HCT116 (cell line): ENCODE results near the gene APP. TPM values are rescaled to one million over a fixed set of nuclear protein-coding genes. Genes with fewer than 3 reads are reported as not detected.

Experiments
- ATAC-seq: fragments of 200-7000 bp; cut with Tn5 transposase; 2 replicates; pipeline ENCODE4 v1.9.1; 2020; ENCODE audit warnings: mild to moderate bottlenecking, moderate library complexity
- BruUV-seq: library from RNA; stranded (reverse); fragments of 400-500 nt; replicated peaks from 2 replicates; lab custom pipeline; 2021; lab: Mats Ljungman, UMichigan
- CTCF ChIA-PET: fragments of 300-600 bp; sonication (Branson Sonifier 250); formaldehyde crosslinking; loops from one replicate; lab custom pipeline; 2021; ENCODE audit warnings: antibody characterized with exemption; lab: Charles Lee
- POLR2A ChIA-PET: fragments of 300-600, 350-600 bp; sonication (Branson Sonifier 250); formaldehyde crosslinking; loops from one replicate; lab custom pipeline; 2021; ENCODE audit warnings: antibody characterized with exemption; lab: Charles Lee
- RAD21 ChIA-PET, 2 experiments: fragments of 300-600 bp; sonication (Branson Sonifier 250); formaldehyde crosslinking; loops; one replicate each; lab custom pipeline; 2023; ENCODE audit warnings: low total read pairs in 2 of 2; ENCODE audit not compliant: uncharacterized antibody in 2 of 2, unreplicated experiment in 2 of 2, low non-redundant PET in 1 of 2; lab: Charles Lee
- DNase-seq: peaks from one replicate; pipeline ENCODE4 v3.0.0-alpha.2; 2010; ENCODE audit warnings: low read depth, low spot score
- H2AFZ ChIP-seq: fragments of 200-600 bp; shearing (Covaris generic), sonication (generic); 2 replicates; pipeline ENCODE4 v1.6.1; 2017; ENCODE audit warnings: low read depth, mixed run types, mixed read lengths, antibody characterized with exemption, low read length; ENCODE audit not compliant: poor library complexity, severe bottlenecking
- H3K27ac ChIP-seq: 2 replicates; pipeline ENCODE4 v1.5.1; 2012; ENCODE audit warnings: low read depth, low read length
- H3K27me3 ChIP-seq: fragments of 200-600 bp; sonication (generic); 2 replicates; pipeline ENCODE4 v1.6.1; 2016; ENCODE audit warnings: mixed run types, low read length, mixed read lengths; ENCODE audit not compliant: insufficient read depth
- H3K36me3 ChIP-seq, 2 experiments: fragments of 200-500 bp in 1 of 2; fragments of 200-600 bp in 1 of 2; sonication (Bioruptor generic) in 1 of 2; sonication (generic) in 1 of 2; 2 replicates each; pipeline versions ENCODE4 v1.5.1 to v1.6.1; 2014 to 2016; ENCODE audit warnings: low read length in 2 of 2, inconsistent platforms in 1 of 2, mixed read lengths in 1 of 2, mixed run types in 1 of 2; ENCODE audit not compliant: insufficient read depth in 2 of 2, control insufficient read depth in 1 of 2
- H3K4me1 ChIP-seq, 2 experiments: fragments of 200-600 bp in 1 of 2; sonication (generic) in 1 of 2; 2 replicates each; pipeline versions ENCODE4 v1.5.1 to v1.6.1; 2012 to 2017; ENCODE audit warnings: low read length in 2 of 2, inconsistent platforms in 1 of 2, mild to moderate bottlenecking in 1 of 2, mixed read lengths in 1 of 2, mixed run types in 1 of 2, moderate library complexity in 1 of 2; ENCODE audit not compliant: insufficient read depth in 2 of 2, control insufficient read depth in 1 of 2
- H3K4me2 ChIP-seq: fragments of 200-600 bp; sonication (generic); 2 replicates; pipeline ENCODE4 v1.6.1; 2017; ENCODE audit warnings: mixed run types, low read length, mixed read lengths
- H3K4me3 ChIP-seq, 2 experiments: fragments of 200-600 bp in 1 of 2; sonication (generic) in 1 of 2; replicated peaks in 1 of 2; 2 replicates each; pipeline ENCODE4 v1.5.1; 2011 to 2016; ENCODE audit warnings: low read length in 2 of 2, control low read depth in 1 of 2, low read depth in 1 of 2, mild to moderate bottlenecking in 1 of 2, mixed read lengths in 1 of 2, mixed run types in 1 of 2
- H3K79me2 ChIP-seq: fragments of 200-600 bp; sonication (generic); 2 replicates; pipeline ENCODE4 v1.6.1; 2017; ENCODE audit warnings: mild to moderate bottlenecking, mixed run types, low read length, moderate library complexity, mixed read lengths; ENCODE audit not compliant: insufficient read depth
- H3K9ac ChIP-seq: fragments of 200-600 bp; sonication (generic); 2 replicates; pipeline ENCODE4 v1.6.1; 2016; ENCODE audit warnings: low read length, mixed read lengths
- H3K9me2 ChIP-seq: fragments of 200-600 bp; sonication (generic), shearing (Covaris generic); 2 replicates; pipeline ENCODE4 v1.6.1; 2017; ENCODE audit warnings: mixed run types, mild to moderate bottlenecking, moderate library complexity; ENCODE audit not compliant: insufficient read depth
- H3K9me3 ChIP-seq, 2 experiments: fragments of 200-500 bp in 1 of 2; fragments of 200-600 bp in 1 of 2; sonication (Bioruptor generic) in 1 of 2; sonication (generic) in 1 of 2; 2 replicates each; pipeline ENCODE4 v1.6.1; 2014 to 2017; ENCODE audit warnings: low read length in 2 of 2, mixed read lengths in 2 of 2, inconsistent platforms in 1 of 2, low read depth in 1 of 2, mild to moderate bottlenecking in 1 of 2, mixed run types in 1 of 2, moderate library complexity in 1 of 2; ENCODE audit not compliant: control insufficient read depth in 1 of 2, insufficient read depth in 1 of 2
- H4K20me1 ChIP-seq: fragments of 200-600 bp; sonication (generic), shearing (Covaris generic); 2 replicates; pipeline ENCODE4 v1.6.1; 2017; ENCODE audit warnings: mixed run types, mild to moderate bottlenecking, moderate library complexity; ENCODE audit not compliant: insufficient read depth
- CBX3 ChIP-seq: IDR thresholded peaks from 2 replicates; pipeline ENCODE4 v1.6.1; 2012; ENCODE audit warnings: low read depth
- CEBPB ChIP-seq: IDR thresholded peaks from 2 replicates; pipeline ENCODE4 v1.6.1; 2012; ENCODE audit warnings: low read depth
- EGR1 ChIP-seq: IDR thresholded peaks from 2 replicates; pipeline ENCODE4 v1.6.1; 2012; ENCODE audit warnings: low read depth
- ELF1 ChIP-seq: IDR thresholded peaks from 2 replicates; pipeline ENCODE4 v1.6.1; 2012; ENCODE audit warnings: low read depth, borderline replicate concordance
- EZH2 ChIP-seq: fragments of 200-600 bp; sonication (generic); IDR thresholded peaks from 2 replicates; pipeline ENCODE4 v1.6.1; 2017; ENCODE audit warnings: antibody characterized with exemption, mixed run types
- FOSL1 ChIP-seq: IDR thresholded peaks from 2 replicates; pipeline ENCODE4 v1.6.1; 2012; ENCODE audit warnings: low read depth
- JUND ChIP-seq: IDR thresholded peaks from 2 replicates; pipeline ENCODE4 v1.6.1; 2012
- POLR2A ChIP-seq: IDR thresholded peaks from 2 replicates; pipeline ENCODE4 v1.7.0; 2011; ENCODE audit warnings: borderline replicate concordance; ENCODE audit not compliant: insufficient read depth, insufficient read length; ENCODE audit errors: extremely low read depth
- POLR2AphosphoS5 ChIP-seq: IDR thresholded peaks from 2 replicates; pipeline ENCODE4 v1.6.1; 2011; ENCODE audit warnings: mild to moderate bottlenecking, low read depth, low read length, moderate library complexity
- SIN3A ChIP-seq: IDR thresholded peaks from 2 replicates; pipeline ENCODE4 v1.6.1; 2012; ENCODE audit warnings: low read depth
- SP1 ChIP-seq: IDR thresholded peaks from 2 replicates; pipeline ENCODE4 v1.6.1; 2012; ENCODE audit warnings: low read depth
- TCF7L2 ChIP-seq: IDR thresholded peaks from 2 replicates; pipeline ENCODE4 v1.7.0; 2011; ENCODE audit warnings: borderline replicate concordance, inconsistent platforms; ENCODE audit not compliant: insufficient read depth, insufficient read length; ENCODE audit errors: extremely low read depth
- YY1 ChIP-seq: IDR thresholded peaks from 2 replicates; pipeline ENCODE4 v1.6.1; 2011; ENCODE audit warnings: low read length, low read depth, moderate library complexity, mild to moderate bottlenecking; ENCODE audit not compliant: insufficient replicate concordance; ENCODE audit errors: extremely low read depth
- ZBTB33 ChIP-seq: IDR thresholded peaks from 2 replicates; pipeline ENCODE4 v1.6.1; 2011; ENCODE audit warnings: mild to moderate bottlenecking, low read length, moderate library complexity; ENCODE audit not compliant: insufficient replicate concordance; ENCODE audit errors: extremely low read depth
- ZNF274 ChIP-seq: fragments of 200-500 bp; sonication (Bioruptor generic); IDR thresholded peaks from 2 replicates; pipeline ENCODE4 v1.6.1; 2014; ENCODE audit warnings: mild to moderate bottlenecking, low read depth, low read length, inconsistent platforms
- intact Hi-C: fragments of 100-400 bp; cut with micrococcal nuclease; formaldehyde crosslinking; loops from 2 replicates; pipeline ENCODE4 v1.10.0; 2022
- total RNA-seq: library from RNA; stranded (reverse); gene quantifications from one replicate; pipeline ENCODE4 v1.2.1, GENCODE V29; 2021; ENCODE audit not compliant: unreplicated experiment
- TF ChIP-seq, protein P1 (sequence below): IDR thresholded peaks from 2 replicates; pipeline ENCODE4 v1.6.1; 2012
- TF ChIP-seq, protein P2 (sequence below), 3 experiments: fragments of 200-600 bp in 1 of 3; sonication (generic) in 1 of 3; IDR thresholded peaks in 2 of 3; conservative IDR thresholded peaks in 1 of 3; 2 replicates each; pipeline ENCODE4 v1.5.1; 2012 to 2017; ENCODE audit warnings: low read depth in 2 of 3, low read length in 2 of 3, antibody characterized with exemption in 1 of 3, borderline replicate concordance in 1 of 3, control low read depth in 1 of 3, mild to moderate bottlenecking in 1 of 3, mixed read lengths in 1 of 3, mixed run types in 1 of 3, moderate library complexity in 1 of 3; ENCODE audit not compliant: insufficient read depth in 1 of 3
- TF ChIP-seq, protein P3 (sequence below): IDR thresholded peaks from 2 replicates; pipeline ENCODE4 v1.6.1; 2012

APP gene
- total RNA-seq, 1 experiment from 2014 or later: 267 TPM

DNA sequence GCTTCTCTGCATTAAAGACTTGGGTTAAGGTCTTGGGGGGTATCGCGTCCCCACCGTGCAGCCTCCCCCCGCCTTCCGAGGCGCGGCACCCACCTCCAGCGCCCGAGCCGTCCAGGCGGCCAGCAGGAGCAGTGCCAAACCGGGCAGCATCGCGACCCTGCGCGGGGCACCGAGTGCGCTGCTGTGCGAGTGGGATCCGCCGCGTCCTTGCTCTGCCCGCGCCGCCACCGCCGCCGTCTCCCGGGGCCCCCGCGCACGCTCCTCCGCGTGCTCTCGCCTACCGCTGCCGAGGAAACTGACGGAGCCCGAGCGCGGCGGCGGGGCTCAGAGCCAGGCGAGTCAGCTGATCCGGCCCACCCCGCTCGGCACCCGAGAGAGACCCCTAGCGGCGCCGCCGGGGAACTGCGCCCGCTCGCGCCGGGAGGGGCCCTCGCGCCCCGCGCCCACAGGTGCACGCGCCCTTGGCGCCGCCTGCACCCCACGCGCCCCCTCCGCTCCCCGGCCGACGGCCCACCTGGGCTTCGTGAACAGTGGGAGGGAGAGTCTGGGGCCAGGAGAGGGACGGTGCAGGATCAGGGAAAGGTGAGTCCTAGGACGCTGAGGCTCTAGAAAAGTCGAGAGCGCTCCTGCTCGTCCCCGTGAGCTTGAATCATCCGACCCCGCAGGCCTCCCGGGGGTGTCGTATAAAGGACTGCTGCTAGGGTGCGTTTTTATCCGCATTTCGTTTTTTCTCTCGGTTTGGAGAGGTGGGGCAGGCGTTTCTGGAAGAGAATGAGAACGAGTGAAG, at the start of gene APP (continued):
- TF ChIP-seq YY1 (no peak), ZNF274 (no peak), CBX3 (no peak), POLR2AphosphoS5 (peak; percentile 82), EGR1 (no peak)
- TF ChIP-seq, protein P1, sequence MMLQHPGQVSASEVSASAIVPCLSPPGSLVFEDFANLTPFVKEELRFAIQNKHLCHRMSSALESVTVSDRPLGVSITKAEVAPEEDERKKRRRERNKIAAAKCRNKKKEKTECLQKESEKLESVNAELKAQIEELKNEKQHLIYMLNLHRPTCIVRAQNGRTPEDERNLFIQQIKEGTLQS: no peak
- TF ChIP-seq, all 23 proteins: peak for 8

GRCh38 chr21:26212220-26212619, 41.6 kb upstream of the APP start:
- H3K4me3 ChIP-seq: no peak overlapping the region
- no peaks in the 10 kb centered on the region for H3K27me3 ChIP-seq
- no peaks in the 10 kb centered on the region for H3K4me1 ChIP-seq
- ChIA-PET CTCF (no interaction called here), RAD21 (no interaction called here), POLR2A (no interaction called here)
- ATAC-seq: peak; percentile 76
- no peaks in the 10 kb centered on the region for H4K20me1 ChIP-seq
- no peak for DNase-seq
- no peaks in the 10 kb centered on the region for H3K79me2 ChIP-seq
- H3K27ac ChIP-seq: no peak overlapping the region
- H3K9me3 ChIP-seq: no peaks in the 10 kb centered on the region
- H3K36me3 ChIP-seq: no peaks in the 10 kb centered on the region
- H3K9ac ChIP-seq: no peak overlapping the region
- no peaks in the 10 kb centered on the region for H3K9me2 ChIP-seq
- BruUV-seq: no TSS peak
- intact Hi-C loops: no loop called here
- H2AFZ ChIP-seq: no peak overlapping the region
- TF ChIP-seq, protein P2, sequence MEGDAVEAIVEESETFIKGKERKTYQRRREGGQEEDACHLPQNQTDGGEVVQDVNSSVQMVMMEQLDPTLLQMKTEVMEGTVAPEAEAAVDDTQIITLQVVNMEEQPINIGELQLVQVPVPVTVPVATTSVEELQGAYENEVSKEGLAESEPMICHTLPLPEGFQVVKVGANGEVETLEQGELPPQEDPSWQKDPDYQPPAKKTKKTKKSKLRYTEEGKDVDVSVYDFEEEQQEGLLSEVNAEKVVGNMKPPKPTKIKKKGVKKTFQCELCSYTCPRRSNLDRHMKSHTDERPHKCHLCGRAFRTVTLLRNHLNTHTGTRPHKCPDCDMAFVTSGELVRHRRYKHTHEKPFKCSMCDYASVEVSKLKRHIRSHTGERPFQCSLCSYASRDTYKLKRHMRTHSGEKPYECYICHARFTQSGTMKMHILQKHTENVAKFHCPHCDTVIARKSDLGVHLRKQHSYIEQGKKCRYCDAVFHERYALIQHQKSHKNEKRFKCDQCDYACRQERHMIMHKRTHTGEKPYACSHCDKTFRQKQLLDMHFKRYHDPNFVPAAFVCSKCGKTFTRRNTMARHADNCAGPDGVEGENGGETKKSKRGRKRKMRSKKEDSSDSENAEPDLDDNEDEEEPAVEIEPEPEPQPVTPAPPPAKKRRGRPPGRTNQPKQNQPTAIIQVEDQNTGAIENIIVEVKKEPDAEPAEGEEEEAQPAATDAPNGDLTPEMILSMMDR (IDR thresholded peaks at IDR 0.05 in 2 of 3, conservative IDR thresholded peaks at IDR 0.05 in 1 of 3; ENCODE audit: borderline replicate concordance in 1 of 3, insufficient read depth in 1 of 3, low read depth in 2 of 3, low read length in 2 of 3): no peak
- TF ChIP-seq SIN3A: no peak
- no peak for TF ChIP-seq TCF7L2
- TF ChIP-seq CEBPB: no peak
- TF ChIP-seq SP1: no peak
- TF ChIP-seq, protein P3, sequence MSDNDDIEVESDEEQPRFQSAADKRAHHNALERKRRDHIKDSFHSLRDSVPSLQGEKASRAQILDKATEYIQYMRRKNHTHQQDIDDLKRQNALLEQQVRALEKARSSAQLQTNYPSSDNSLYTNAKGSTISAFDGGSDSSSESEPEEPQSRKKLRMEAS: no peak
- TF ChIP-seq ELF1: no peak
- no peak for TF ChIP-seq EGR1
- TF ChIP-seq ZNF274: no peak
- no peak for TF ChIP-seq FOSL1
- TF ChIP-seq POLR2AphosphoS5: no peak
- no peak for TF ChIP-seq JUND
- TF ChIP-seq ZBTB33: no peak
- TF ChIP-seq, protein P1: no peak
- no peak for TF ChIP-seq YY1
- no peak for TF ChIP-seq POLR2A
- TF ChIP-seq EZH2: no peak
- no peak for TF ChIP-seq CBX3
- 0 out of 2 replicates have a peak overlapping the region, but pooled peaks have one; percentile 10 for H3K4me2 ChIP-seq
